ENCODE measurements around the gene CDH4.

- TF ChIP-seq, protein P1, sequence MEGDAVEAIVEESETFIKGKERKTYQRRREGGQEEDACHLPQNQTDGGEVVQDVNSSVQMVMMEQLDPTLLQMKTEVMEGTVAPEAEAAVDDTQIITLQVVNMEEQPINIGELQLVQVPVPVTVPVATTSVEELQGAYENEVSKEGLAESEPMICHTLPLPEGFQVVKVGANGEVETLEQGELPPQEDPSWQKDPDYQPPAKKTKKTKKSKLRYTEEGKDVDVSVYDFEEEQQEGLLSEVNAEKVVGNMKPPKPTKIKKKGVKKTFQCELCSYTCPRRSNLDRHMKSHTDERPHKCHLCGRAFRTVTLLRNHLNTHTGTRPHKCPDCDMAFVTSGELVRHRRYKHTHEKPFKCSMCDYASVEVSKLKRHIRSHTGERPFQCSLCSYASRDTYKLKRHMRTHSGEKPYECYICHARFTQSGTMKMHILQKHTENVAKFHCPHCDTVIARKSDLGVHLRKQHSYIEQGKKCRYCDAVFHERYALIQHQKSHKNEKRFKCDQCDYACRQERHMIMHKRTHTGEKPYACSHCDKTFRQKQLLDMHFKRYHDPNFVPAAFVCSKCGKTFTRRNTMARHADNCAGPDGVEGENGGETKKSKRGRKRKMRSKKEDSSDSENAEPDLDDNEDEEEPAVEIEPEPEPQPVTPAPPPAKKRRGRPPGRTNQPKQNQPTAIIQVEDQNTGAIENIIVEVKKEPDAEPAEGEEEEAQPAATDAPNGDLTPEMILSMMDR (IDR thresholded peaks at IDR 0.05): no peak
- TF ChIP-seq POLR2A (IDR thresholded peaks at IDR 0.05): no peak
Observed at GRCh38 chr20:61285691-61286090, 33.6 kb downstream of the CDH4 start.
